Neural progenitor cell (in vitro differentiated cells): Measurements from ENCODE around the gene RALGAPA2. TPM values are rescaled to one million over a fixed set of nuclear protein-coding genes. Genes with fewer than 3 reads are reported as not detected.

Source experiments
- DNase-seq: peaks from one replicate; pipeline ENCODE4 v3.0.0-alpha.2; 2016; ENCODE audit warnings: low spot score
- H2AFZ ChIP-seq: fragments of 200-600 bp; sonication (generic); replicated peaks from 2 replicates; pipeline ENCODE4 v1.6.1; 2016; ENCODE audit warnings: antibody characterized with exemption
- H3F3A ChIP-seq: fragments of 200-600 bp; sonication (generic); 2 replicates; pipeline ENCODE4 v1.6.1; 2016; ENCODE audit warnings: antibody characterized with exemption, low read depth
- H3K27ac ChIP-seq: fragments of 200-600 bp; sonication (generic); 2 replicates; pipeline ENCODE4 v1.5.1; 2016; ENCODE audit warnings: mild to moderate bottlenecking
- H3K27me3 ChIP-seq: fragments of 200-600 bp; sonication (generic); 2 replicates; pipeline ENCODE4 v1.6.1; 2016; ENCODE audit warnings: mild to moderate bottlenecking, moderate library complexity
- H3K36me3 ChIP-seq: fragments of 200-600 bp; sonication (generic); 2 replicates; pipeline ENCODE4 v1.5.1; 2016
- H3K4me1 ChIP-seq: fragments of 200-600 bp; sonication (generic); 2 replicates; pipeline ENCODE4 v1.6.1; 2016; ENCODE audit warnings: mixed run types
- H3K4me2 ChIP-seq: fragments of 200-600 bp; sonication (generic); 2 replicates; pipeline ENCODE4 v1.6.1; 2016
- H3K4me3 ChIP-seq: fragments of 200-600 bp; sonication (generic); 2 replicates; pipeline ENCODE4 v1.5.1; 2016
- H3K79me2 ChIP-seq: fragments of 200-600 bp; sonication (generic); 2 replicates; pipeline ENCODE4 v1.6.1; 2016; ENCODE audit warnings: low read depth
- H3K9ac ChIP-seq: fragments of 200-600 bp; sonication (generic); 2 replicates; pipeline ENCODE4 v1.6.1; 2016
- H3K9me3 ChIP-seq: fragments of 200-600 bp; sonication (generic); 2 replicates; pipeline ENCODE4 v1.5.1; 2016; ENCODE audit warnings: low read depth
- H4K20me1 ChIP-seq: fragments of 200-600 bp; sonication (generic); 2 replicates; pipeline ENCODE4 v1.6.1; 2016; ENCODE audit warnings: low read depth
- H3K27ac Mint-ChIP-seq: 3 replicates; pipeline ENCODE4 v1.8.0; 2021; ENCODE audit warnings: mixed read lengths
- H3K27me3 Mint-ChIP-seq: 2 replicates; pipeline ENCODE4 v1.8.0; 2022; ENCODE audit warnings: low read depth, mild to moderate bottlenecking, inconsistent platforms, moderate library complexity, mixed read lengths; ENCODE audit not compliant: insufficient read depth
- H3K36me3 Mint-ChIP-seq: 3 replicates; pipeline ENCODE4 v1.8.0; 2021; ENCODE audit warnings: mixed read lengths
- H3K4me1 Mint-ChIP-seq: 3 replicates; pipeline ENCODE4 v1.8.0; 2021; ENCODE audit warnings: mixed read lengths
- H3K4me3 Mint-ChIP-seq: 3 replicates; pipeline ENCODE4 v1.8.0; 2021; ENCODE audit warnings: mild to moderate bottlenecking, moderate library complexity, mixed read lengths
- H3K9me3 Mint-ChIP-seq: 3 replicates; pipeline ENCODE4 v1.8.0; 2020; ENCODE audit warnings: mixed read lengths
- EZH2 ChIP-seq: fragments of 200-600 bp; sonication (generic); IDR thresholded peaks from 2 replicates; pipeline ENCODE4 v1.6.1; 2017; ENCODE audit warnings: antibody characterized with exemption, mild to moderate bottlenecking, moderate library complexity
- EZH2phosphoT487 ChIP-seq: fragments of 200-600 bp; sonication (generic); IDR thresholded peaks from 2 replicates; pipeline ENCODE4 v1.6.1; 2017; ENCODE audit warnings: antibody characterized with exemption
- total RNA-seq: library from RNA; depleted of rRNA; stranded (reverse); fragments of >200 nt; gene quantifications from 2 replicates; pipeline ENCODE4 v1.2.3, GENCODE V29; 2015; ENCODE audit warnings: low replicate concordance
- TF ChIP-seq, protein P1 (sequence below): fragments of 200-600 bp; sonication (generic); IDR thresholded peaks from 2 replicates; pipeline ENCODE4 v1.5.1; 2017; ENCODE audit warnings: antibody characterized with exemption, mild to moderate bottlenecking

RALGAPA2 gene
- total RNA-seq, 1 donor from 2014 or later, result 25.9 TPM

DNA sequence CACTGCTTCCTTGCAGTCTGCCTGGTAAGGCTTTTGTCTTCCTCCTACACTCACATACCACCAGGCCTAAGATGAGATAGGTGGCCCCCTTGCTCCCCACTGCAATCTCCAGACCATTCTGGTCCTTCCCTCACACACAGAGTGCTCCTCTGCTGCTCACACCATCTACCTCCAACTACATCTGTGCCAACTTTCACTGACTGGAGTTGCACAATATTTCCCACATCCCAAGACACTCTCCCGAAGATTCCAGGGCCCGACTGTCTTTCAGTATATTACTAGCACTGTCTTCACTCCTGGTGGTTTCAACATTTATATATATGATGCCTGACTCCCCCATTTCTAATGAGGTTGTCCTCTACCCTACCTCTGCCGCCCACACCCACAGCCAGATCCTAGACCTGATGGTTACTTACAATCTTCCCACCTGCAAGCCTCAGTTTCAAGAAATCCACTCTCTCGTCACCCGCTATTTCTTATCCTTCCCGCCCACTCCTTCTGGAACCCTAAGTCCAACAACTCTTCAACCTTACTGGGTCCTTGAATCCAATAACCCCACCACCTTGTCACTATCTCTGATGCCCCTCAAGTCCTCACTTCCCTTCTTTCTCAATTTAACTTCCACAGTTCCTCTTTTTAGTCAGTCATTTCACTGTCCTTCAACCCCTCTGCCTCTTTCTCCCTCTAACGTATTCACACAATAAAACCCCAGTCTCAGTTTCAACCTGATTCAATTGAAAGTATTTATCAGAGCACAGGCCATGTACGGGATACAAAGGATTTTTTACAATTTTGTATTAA is 21.6 kb downstream of the RALGAPA2 start:
- Histone ChIP-seq H3K27me3 (no peaks in the 10 kb centered on the region), H2AFZ (no peak overlapping the region), H3K27ac (no peak overlapping the region), H3K4me3 (no peak overlapping the region), H3K9me3 (no peaks in the 10 kb centered on the region), H3K79me2 (peaks cover 48% of the 10 kb centered on the region), H3K9ac (no peak overlapping the region), H3F3A (no peaks in the 10 kb centered on the region), H3K4me1 (no peaks in the 10 kb centered on the region), H4K20me1 (peaks cover 11% of the 10 kb centered on the region), H3K4me2 (no peak overlapping the region), H3K36me3 (no peaks in the 10 kb centered on the region)
- H3K4me1 Mint-ChIP-seq, result no peaks in the 10 kb centered on the region
- H3K36me3 Mint-ChIP-seq, result no peaks in the 10 kb centered on the region
- no peak for DNase-seq
- no peaks in the 10 kb centered on the region for H3K9me3 Mint-ChIP-seq
- TF ChIP-seq EZH2, result no peak
- TF ChIP-seq EZH2phosphoT487, result no peak
- TF ChIP-seq, protein P1, sequence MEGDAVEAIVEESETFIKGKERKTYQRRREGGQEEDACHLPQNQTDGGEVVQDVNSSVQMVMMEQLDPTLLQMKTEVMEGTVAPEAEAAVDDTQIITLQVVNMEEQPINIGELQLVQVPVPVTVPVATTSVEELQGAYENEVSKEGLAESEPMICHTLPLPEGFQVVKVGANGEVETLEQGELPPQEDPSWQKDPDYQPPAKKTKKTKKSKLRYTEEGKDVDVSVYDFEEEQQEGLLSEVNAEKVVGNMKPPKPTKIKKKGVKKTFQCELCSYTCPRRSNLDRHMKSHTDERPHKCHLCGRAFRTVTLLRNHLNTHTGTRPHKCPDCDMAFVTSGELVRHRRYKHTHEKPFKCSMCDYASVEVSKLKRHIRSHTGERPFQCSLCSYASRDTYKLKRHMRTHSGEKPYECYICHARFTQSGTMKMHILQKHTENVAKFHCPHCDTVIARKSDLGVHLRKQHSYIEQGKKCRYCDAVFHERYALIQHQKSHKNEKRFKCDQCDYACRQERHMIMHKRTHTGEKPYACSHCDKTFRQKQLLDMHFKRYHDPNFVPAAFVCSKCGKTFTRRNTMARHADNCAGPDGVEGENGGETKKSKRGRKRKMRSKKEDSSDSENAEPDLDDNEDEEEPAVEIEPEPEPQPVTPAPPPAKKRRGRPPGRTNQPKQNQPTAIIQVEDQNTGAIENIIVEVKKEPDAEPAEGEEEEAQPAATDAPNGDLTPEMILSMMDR, result no peak
- H3K4me3 Mint-ChIP-seq, result no peak overlapping the region
- H3K27ac Mint-ChIP-seq, result no peak overlapping the region
- H3K27me3 Mint-ChIP-seq, result peaks cover 2% of the 10 kb centered on the region

- Histone ChIP-seq H3K36me3 (no peaks in the 10 kb centered on the region), H3F3A (no peaks in the 10 kb centered on the region), H3K79me2 (peaks cover 71% of the 10 kb centered on the region), H3K9me3 (no peaks in the 10 kb centered on the region), H4K20me1 (peaks cover 16% of the 10 kb centered on the region), H3K9ac (no peak overlapping the region), H2AFZ (no peak overlapping the region), H3K4me3 (no peak overlapping the region), H3K27me3 (no peaks in the 10 kb centered on the region), H3K4me1 (no peaks in the 10 kb centered on the region), H3K27ac (no peak overlapping the region), H3K4me2 (no peak overlapping the region)
- DNase-seq, result no peak
- Mint-ChIP-seq H3K4me3 (no peak overlapping the region), H3K27me3 (peaks cover 2% of the 10 kb centered on the region), H3K9me3 (peaks cover 2% of the 10 kb centered on the region), H3K4me1 (peaks cover 2% of the 10 kb centered on the region), H3K27ac (no peak overlapping the region), H3K36me3 (peaks cover 5% of the 10 kb centered on the region)
- TF ChIP-seq EZH2phosphoT487, result no peak
Measured at GRCh38 chr20:20687319-20687718, 25.1 kb downstream of the RALGAPA2 start.

- Mint-ChIP-seq H3K27ac (no peak overlapping the region), H3K36me3 (peaks cover 5% of the 10 kb centered on the region), H3K9me3 (peaks cover 2% of the 10 kb centered on the region), H3K4me3 (no peak overlapping the region), H3K4me1 (peaks cover 4% of the 10 kb centered on the region), H3K27me3 (peaks cover 2% of the 10 kb centered on the region)
- Histone ChIP-seq H3K27me3 (no peaks in the 10 kb centered on the region), H3K36me3 (no peaks in the 10 kb centered on the region), H3K4me1 (peaks cover 10% of the 10 kb centered on the region), H2AFZ (no peak overlapping the region), H4K20me1 (peaks cover 25% of the 10 kb centered on the region), H3K27ac (no peak overlapping the region), H3K9me3 (no peaks in the 10 kb centered on the region), H3K9ac (no peak overlapping the region), H3K4me3 (no peak overlapping the region), H3K79me2 (peaks cover 68% of the 10 kb centered on the region), H3F3A (no peaks in the 10 kb centered on the region), H3K4me2 (no peak overlapping the region)
- DNase-seq, result no peak
- TF ChIP-seq EZH2 (no peak), EZH2phosphoT487 (no peak)
- TF ChIP-seq, protein P1, result no peak
Measured at GRCh38 chr20:20685635-20686034, 26.8 kb downstream of the RALGAPA2 start.
